DMS153 treated with DMSO at 0.1 percent for 48 hours (cell line): ENCODE measurements around the gene PILRB.
"Not testable (repeated sequence)": the region's sequence is repeated elsewhere in the genome, so short reads cannot be mapped to it uniquely, and the experiment has no call there.

ENCODE experiments used
- DNase-seq: peaks from one replicate; lab custom pipeline; 2025; ENCODE audit not compliant: unreplicated experiment; lab: John Stamatoyannopoulos, UW

The PILRB gene

DNA sequence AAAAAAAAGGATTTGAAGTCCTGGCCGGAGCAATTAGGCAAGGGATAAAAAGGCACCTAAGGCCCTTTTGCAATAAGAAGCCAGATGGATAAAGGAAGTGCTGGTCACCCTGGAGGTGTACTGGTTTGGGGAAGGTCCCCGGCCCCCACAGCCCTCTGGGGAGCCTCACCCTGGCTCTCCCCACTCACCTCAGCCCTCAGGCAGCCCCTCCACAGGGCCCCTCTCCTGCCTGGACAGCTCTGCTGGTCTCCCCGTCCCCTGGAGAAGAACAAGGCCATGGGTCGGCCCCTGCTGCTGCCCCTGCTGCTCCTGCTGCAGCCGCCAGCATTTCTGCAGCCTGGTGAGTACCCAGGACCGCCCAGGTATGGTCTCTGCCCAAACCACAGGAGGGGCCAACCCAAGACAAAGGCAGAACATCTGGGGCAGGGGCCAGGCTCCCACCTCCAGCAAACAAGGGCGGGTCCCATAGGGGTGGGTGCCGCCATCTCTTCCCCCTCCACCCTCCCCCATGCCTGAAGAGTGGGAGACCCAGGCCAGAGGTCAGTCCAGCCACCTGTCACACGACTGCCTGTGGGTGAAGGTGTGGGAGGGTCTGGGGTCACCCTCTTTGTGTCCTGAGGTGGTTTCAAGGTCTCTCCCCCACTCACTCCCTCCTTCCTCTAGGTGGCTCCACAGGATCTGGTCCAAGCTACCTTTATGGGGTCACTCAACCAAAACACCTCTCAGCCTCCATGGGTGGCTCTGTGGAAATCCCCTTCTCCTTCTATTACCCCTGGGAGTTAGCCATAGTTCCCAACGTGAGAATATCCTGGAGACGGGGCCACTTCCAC lies at the start of gene PILRB:
PILRB (plus strand) TSS at position 91 of the 830 bp plus-strand sequence; CDS start at position 277, 186 bp downstream.
- DNase-seq: no peak

GRCh38 chr7:100318329-100318728 lies 39.6 kb upstream of the PILRB start:
- not testable (repeated sequence) for DNase-seq

- DNase-seq: not testable (repeated sequence)
These were observed 36.3 kb upstream of the PILRB start for GRCh38 chr7:100321648-100322047.

GRCh38 chr7:100324194-100324593 lies 33.7 kb upstream of the PILRB start:
- not testable (repeated sequence) for DNase-seq

DNA sequence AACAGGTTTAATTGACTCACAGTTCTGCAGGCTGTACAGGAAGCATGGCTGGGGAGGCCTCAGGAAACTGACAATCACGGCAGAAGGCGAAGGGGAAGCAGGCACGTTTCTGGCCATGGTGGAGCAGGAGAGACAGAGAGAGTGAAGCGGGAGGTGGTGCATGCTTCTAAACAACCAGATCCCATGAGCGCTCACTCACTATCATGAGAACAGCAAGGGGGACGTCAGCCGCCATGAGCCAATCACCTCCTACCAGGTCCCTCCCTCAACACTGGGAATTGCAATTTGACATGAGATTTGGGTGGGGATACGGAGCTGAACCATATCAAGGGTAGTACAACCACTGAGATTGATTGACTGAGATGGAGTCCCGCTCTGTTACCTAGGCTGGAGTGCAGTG lies 32.2 kb upstream of the PILRB start:
- DNase-seq: not testable (repeated sequence)

DNA sequence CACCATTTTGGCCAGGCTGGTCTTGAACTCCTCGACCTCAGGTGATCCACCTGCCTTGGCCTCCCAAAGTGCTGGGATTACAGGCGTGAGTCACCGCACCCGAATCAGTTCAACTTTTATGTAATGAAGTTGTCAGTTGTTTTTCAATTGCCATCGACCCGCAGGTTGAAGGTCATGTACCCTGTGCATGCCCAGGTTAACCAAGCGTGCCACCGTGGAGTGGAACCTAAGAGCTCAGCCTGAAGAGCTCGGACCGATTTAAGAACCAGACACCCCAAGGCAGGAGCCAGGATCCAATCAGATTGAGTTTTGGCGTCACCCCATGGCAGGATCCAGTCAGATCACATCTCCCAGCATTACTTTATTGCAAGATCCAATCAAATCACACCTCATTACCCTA lies 31.0 kb upstream of the PILRB start:
- not testable (repeated sequence) for DNase-seq

DNA sequence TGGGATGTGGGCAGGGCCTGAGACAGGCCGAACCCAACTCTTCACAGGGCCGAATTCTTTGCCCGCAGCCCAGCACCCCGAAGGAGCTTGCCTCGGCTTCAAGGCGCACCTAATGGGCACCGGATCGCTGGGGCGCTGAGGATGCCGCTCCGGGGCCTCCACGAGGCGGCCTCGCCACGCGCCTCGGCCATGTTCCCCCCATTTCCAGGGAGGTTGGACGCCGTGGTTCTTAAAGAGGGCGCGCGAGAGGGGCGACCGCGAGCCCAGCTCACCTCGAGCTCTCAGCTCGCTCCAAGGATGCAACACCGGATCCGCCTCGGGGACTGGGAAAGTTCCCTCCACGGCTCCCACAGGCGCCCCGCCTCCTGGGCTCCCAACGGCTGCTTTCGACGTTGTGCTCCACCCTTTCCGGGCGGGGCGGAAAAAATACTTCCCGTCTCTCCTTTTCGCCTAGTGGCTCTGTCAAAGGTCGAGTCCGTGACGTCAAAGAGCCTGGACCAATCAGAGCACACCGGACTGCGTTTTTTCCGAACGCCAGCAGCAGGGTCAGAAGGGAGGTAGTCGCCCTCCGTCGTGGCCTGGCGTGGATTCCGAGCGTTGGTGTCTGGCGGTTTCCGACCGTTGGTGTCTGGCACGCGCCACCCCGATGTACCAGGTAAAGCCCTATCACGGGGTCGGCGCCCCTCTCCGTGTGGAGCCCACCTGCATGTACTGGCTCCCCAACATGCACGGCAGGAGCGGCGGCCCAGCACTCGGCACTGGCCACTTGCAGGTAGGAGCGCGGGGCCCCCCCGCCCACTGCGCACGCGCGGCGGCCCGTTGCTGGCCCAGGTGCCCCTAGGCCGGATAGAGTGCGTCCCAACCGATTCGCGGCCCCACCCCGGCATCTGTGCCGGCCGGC lies 22.1 kb upstream of the PILRB start:
- DNase-seq: peak; percentile 96

GRCh38 chr7:100338083-100338696 lies 19.7 kb upstream of the PILRB start:
- not testable (repeated sequence) for DNase-seq

DNA sequence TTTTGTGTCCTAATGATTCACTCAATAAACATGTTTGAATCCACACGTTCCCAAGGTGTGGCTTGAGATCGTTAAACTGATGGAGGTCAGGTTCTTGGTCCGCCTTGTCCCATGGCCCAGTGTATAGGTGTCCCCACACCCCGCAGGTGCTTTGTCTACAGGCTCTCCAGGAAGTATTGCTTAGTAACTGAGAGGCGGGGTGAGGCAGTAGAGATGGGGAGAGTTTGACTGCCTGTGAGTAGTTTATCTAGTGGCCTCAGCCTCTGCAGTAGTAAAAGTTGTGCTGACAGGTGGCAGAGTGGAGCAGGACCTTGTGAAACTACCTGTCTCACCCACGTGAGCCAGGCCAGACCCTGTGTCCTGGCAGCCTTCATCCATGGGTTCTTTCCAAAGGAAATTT lies 16.6 kb upstream of the PILRB start:
- not testable (repeated sequence) for DNase-seq

GRCh38 chr7:100342765-100343164 lies 15.2 kb upstream of the PILRB start:
- no peak for DNase-seq

- not testable (repeated sequence) for DNase-seq
These were observed 13.8 kb upstream of the PILRB start for GRCh38 chr7:100344124-100344559.

DNA sequence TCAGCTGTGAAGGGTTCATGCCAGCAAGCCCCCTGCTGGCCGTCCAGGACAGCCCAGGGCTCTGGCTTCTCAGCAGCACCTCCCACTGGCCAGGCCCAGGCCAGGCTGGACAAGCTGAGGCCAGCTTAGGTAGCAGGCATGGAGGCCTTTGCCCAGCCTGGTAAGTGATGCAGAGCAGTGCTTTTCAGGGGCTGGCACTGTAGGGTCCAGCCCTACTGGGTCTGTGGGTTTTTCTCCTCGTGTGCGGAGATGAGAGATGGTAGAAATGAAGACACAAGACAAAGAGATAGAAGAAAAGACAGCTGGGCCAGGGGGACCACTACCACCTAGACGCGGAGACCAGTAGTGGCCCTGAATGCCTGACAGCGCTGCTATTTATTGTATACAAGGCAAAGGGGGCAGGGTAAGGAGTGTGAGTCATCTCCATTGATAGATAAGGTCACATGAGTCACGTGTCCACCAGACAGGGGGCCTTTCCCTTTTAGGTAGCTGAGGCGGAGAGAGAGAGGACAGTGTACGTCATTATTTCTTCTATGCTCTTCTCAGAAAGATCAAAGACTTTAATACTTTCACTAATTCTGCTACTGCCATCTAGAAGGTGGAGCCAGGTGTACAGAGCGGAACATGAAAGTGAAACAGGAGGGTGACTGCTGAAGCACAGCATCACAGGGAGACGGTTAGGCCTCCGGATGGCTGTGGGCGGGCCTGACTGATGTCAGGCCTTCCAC lies 13.2 kb upstream of the PILRB start:
- not testable (repeated sequence) for DNase-seq

- DNase-seq: peak; percentile 21
These were observed 12.6 kb upstream of the PILRB start for GRCh38 chr7:100345288-100345672.

- DNase-seq: no peak
These were observed 11.0 kb upstream of the PILRB start for GRCh38 chr7:100346921-100347320.

- DNase-seq: no peak
These were observed 9.1 kb upstream of the PILRB start for GRCh38 chr7:100348805-100349204.

DNA sequence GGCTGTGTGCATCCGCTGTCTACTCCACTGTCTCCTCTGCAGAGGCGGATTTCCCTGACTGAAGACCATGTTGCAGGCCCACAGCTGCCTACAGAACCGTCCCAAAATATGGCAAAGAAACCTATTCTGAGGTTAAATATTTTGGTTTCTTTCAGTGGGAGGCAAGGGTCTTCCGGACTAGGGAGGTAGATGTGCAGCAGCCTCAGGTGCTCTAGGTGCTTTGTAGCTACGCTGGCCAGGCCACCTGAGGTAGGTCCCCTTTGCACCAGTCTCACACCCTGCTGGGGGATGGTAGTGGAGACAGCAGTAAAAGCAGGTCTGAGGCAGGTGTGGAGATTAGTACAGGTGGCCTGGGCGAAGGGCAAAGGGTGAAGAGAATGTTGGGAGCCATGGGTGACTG lies 8.2 kb upstream of the PILRB start:
- DNase-seq: no peak

DNA sequence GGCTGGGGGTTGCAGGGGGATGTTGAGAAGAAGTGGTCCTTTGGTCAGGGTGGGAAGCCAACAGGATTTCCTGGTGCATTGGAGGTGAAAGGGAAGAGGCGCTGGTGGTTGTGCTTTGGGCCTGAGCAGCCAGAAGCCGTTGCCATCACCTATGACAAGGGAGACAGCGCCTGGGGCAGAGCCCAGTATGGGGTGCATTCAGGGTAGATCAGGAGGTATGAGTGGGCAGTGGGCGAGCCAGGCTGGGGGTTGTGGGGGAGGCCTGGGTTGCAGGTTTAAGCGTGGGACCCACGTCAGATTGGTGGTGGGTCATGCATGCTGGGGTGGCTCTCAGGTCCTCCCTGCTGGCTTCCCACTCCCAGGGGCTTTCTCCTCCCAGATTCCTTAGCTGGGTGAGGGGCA lies 6.3 kb upstream of the PILRB start:
- no peak for DNase-seq

DNA sequence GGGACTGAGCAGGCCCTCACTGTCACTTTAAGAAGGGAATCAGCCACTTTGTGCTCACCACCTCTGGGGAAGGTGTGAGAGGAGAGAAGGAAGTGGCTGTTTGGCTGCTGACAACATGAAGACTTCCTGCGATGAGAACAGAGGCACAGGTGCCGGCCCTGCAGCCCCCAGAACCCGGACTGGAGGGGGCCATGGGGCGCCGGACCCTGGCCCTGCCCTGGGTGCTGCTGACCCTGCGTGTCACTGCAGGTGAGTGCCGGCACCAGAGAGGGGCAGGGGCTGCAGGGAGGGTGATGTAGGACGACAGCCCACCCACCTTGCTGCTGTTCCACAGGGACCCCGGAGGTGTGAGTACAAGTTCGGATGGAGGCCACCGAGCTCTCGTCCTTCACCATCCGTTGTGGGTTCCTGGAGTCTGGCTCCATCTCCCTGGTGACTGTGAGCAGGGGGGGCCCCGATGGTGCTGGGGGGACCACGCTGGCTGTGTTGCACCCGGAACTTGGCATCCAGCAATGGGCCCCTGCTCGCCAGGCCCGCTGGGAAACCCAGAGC lies 5.6 kb upstream of the PILRB start:
- not testable (repeated sequence) for DNase-seq

GRCh38 chr7:100352984-100353684 lies 4.8 kb upstream of the PILRB start:
- no peak for DNase-seq
